ENCODE measurements around the gene TENM3.

The TENM3 gene

DNA sequence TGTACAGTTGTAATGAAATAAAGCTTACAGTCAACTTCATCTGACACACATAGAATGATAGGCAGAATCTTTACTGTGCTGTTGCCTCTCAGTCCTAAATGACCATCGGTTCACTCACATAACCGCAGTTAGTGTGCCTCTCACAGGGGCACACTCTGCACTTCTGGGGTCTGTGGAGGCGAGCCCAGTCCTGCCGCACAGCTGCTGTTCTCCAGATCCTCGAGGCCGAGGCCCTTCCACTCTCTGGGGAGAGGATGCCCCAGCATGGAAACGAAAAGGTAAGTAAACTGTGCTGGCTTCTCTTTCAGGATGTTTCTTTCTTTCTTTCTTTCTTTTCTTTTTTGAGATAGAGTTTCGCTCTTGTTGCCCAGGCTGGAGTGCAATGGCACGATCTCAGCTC, 586.0 kb downstream of the TENM3 start:
- DNase-seq: no peak

DNA sequence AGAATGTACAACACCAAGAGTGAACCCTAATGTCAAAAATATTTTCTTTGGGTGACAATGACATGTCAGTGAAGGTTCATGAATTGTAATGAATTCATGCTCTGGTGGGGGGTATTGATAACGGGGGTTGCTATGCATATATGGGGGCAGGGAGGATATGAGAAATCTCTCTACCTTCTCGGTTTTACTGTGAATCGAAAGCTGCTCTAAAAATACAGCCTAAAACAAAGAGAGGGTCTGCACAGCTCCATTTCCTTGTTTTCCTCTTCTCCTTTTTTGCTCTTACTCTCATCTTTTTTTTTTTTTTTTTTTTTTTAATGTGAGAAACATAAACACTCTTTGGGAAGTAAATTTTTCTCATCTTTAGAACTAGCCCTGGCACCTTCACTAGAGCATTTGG, 588.2 kb downstream of the TENM3 start:
- no peak for DNase-seq

DNA sequence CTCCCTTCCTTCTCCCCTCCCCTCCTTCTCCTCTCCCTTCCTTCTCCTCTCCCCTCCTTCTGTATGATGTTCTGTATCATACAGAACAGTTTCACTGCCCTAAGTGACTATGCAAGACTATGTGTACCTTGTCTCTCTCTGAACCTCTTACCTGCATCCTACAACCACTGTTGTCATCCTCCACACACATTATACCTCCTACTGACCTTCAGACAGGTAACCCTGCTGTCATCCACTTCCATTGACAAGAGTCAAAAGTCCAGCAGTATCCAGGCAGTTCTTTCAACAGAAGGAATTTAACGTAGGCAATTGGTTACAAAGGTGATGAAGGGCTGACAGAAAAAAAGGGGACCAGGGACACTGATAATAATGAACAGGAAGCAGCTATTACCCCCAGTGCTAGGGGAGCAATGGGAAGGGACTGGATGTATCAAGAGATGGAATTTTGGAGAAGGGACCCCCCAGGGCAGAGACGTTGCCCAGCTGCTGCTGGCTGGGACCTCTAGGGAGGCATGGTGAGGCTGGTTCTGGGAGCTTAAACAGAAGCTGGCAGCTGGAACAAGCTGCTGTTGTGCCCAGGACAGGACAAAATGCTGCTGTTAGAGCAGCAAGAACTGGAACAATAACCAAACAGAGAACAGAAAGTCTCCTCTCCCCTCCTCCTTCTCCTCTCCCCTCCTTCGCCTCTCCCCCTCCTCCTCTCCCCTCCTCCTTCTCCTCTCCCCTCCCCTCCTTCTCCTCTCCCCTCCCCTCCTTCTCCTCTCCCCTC, 589.3 kb downstream of the TENM3 start:
- no peak for DNase-seq

DNA sequence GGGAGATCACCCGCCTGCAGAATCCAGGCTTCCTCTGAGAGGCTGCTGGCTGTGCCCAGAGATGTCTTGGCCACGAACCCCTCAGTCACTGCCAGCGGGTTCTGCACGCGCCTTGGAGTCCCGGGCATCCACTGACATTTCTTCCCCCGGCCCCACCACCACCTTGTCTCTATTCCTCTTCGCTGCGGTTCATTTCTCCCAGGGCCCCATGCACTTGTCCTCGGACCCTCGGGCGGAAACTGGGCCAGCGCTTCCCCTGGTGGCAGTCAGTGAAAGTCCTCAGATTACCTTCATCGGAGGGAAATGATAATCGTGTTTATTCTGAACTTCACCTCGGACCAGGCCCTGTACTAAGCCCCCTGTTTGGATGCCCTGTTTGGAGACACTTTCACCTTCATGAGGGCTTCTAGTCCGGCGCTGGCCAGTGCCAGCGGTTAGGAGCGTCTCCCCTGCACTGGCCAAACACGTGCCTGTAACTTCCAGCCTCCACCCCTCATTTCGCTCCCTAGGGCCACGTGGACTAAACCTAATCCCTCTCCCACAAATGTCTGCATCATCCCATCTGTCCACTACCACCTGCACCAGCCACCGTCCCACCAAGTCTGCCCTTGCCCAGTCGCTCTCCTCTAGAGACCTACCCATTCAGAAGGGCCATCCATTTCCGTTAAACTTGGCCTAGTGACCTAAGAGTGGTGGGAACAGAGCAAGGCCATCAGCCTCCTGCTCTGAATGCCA, 592.0 kb downstream of the TENM3 start:
- DNase-seq: no peak

- DNase-seq: no peak
These were observed 594.6 kb downstream of the TENM3 start for GRCh38 chr4:182837831-182838230.

DNA sequence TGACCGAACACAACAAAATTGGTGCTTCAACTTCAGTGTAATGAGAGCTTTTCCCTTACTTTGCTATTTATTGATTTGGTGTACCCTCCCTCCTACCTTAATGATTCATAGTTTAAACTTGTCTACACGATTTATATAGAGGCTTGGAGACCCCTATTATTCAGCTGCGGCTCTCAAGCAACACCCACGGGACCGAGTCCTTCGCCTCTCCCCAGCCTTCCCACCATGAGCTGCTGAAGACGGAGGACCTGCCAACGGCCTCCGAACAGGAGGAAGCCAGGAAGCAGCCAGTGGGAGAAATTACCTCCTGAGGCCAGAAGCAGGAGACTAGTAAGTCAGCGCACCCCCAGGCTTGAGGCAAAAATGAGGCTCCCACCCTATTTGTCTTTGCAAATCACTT, 595.3 kb downstream of the TENM3 start:
- no peak for DNase-seq

GRCh38 chr4:182839256-182839655, 596.1 kb downstream of the TENM3 start:
- DNase-seq: no peak

DNA sequence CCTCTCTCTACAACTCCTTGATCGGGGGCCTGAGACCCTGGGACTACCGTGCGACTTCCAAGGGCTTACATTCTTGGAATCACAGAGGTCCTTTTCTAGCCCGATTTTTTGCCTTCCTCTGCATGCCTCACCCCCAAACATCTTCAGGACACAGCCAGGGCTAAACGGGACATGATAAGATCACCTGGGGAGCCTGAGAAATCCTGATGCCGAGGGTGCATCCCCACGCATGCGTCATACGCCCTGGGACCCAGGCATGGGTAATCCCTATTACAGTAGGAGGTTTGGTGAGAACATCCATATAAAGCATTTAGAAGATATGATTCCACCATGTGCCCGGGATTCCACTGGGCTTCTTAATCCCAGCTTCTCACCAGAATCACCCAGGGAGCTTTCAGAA, 596.9 kb downstream of the TENM3 start:
- DNase-seq: no peak

GRCh38 chr4:182842104-182842600, 599.0 kb downstream of the TENM3 start:
- no peak for DNase-seq

DNA sequence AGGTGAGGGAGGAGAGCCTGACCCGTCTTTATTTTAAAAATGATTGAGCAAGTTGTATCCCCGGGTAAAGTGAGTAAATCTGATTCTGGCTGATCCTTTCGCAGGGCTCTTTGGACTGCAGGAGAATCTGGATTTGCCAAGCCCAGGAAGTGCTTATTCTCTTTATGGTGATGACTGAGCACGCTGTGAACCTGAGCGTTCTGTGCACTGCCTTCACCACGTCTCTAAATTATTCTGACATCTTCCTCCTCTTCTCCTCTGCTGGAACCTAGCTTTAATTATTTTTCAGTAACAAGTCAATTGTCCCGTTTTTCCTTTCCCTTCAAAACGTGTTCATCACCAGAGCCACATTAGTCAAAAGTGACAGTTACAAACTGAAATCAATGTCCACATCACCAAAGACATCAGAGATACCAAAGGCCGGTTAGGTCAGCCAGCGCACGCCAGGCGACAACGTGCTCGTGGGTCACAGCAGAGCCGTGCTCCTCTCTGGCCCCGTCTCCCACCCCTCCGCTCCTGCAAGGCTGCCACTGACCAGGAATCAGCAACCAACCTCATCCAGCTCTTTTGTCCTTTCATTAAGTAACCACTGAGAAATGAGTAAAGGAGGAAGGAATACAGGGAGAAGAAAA, 599.7 kb downstream of the TENM3 start:
- DNase-seq: no peak

DNA sequence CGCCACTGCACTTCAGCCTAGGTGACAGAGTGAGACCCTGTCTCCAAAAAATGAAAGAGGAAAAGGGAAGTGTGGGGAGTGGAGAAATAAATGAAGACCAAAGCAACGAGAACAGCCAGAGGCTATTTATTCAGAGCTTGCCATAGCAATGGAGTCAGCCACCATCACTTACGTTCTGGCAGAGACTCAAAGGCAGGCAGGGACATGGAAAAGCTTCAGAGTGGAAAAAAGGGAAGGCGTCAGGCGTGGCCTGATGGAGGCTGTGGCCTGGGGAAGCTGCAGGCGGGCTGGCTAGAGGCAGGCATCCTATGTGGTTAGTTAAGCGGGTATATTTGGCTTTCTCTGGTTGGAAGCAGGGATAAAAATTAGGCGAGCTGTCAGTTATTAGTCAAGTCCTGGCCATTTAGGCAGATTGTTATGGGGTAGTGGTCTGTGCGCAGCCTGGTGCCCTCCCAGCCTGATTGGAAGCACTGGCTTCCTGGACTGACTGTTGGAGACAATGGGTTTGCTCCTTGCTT, 600.7 kb downstream of the TENM3 start:
- no peak for DNase-seq

- no peak for DNase-seq
These were observed 602.4 kb downstream of the TENM3 start for GRCh38 chr4:182845618-182846017.

GRCh38 chr4:182846036-182846435, 602.8 kb downstream of the TENM3 start:
- DNase-seq: no peak

DNA sequence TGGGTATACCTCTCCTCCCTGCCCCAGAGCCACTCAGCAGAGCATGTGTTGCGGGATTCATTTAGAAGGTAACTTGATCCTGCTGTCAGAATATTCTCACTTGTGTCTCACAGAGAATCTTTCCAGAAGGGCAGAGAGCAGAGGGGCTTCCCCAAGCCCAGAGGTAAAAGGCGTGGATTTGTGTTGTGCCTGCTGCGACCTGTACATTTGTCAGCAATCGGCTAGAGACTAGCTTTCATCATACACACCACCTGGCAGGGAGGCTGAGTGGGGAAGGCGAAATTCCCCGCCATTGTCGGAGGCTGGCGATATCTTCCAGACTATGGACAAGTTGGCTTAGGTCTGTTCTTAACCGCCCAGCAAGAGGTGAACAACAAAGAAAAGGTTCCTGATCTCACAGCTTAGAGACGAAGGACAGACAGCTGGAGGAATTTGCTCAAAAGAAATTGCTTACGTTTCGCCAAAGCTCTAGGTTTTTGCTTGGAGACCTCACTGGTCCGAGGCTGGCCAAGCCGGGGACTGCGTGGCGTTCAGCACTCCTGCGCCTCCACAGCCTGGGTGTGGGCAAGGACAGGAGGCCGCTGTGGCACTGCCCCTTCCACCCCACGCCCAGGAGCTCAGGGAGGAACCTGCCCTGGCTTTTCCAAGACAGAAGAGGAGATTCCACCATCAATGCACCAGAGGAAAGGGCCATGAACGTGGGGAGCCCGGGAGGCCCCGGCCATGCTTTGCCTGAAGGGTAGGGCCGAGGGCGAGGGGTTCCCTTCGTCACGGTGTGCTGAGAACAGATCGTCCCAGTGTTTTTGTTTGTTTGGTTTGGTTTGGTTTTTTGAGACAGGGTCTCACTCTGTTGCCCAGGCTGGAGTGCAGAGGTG, 604.6 kb downstream of the TENM3 start:
- no peak for DNase-seq

- DNase-seq: no peak
These were observed 605.5 kb downstream of the TENM3 start for GRCh38 chr4:182848685-182849084.
